Ishikawa (cell line): ENCODE results near the gene TUBB3.

Experiments used
- EGR1 ChIP-seq: IDR thresholded peaks from 2 replicates; pipeline ENCODE4 v1.6.1; 2012
- MAX ChIP-seq: IDR thresholded peaks from 2 replicates; pipeline ENCODE4 v1.6.1; 2012
- ZBTB7A ChIP-seq: IDR thresholded peaks from 2 replicates; pipeline ENCODE4 v1.6.1; 2012; ENCODE audit warnings: low read depth

GRCh38 chr16:89924925-89925307, 1.8 kb downstream of the TUBB3 start:
- TF ChIP-seq MAX: no peak
- TF ChIP-seq EGR1: no peak
- no peak for TF ChIP-seq ZBTB7A
